GM19240 (cell line): ENCODE measurements around the gene PLCH2.

Experiments used
- DNase-seq: peaks from one replicate; pipeline ENCODE4 v3.0.0; 2011; ENCODE audit warnings: low spot score; ENCODE audit not compliant: insufficient read length

The PLCH2 gene

DNA sequence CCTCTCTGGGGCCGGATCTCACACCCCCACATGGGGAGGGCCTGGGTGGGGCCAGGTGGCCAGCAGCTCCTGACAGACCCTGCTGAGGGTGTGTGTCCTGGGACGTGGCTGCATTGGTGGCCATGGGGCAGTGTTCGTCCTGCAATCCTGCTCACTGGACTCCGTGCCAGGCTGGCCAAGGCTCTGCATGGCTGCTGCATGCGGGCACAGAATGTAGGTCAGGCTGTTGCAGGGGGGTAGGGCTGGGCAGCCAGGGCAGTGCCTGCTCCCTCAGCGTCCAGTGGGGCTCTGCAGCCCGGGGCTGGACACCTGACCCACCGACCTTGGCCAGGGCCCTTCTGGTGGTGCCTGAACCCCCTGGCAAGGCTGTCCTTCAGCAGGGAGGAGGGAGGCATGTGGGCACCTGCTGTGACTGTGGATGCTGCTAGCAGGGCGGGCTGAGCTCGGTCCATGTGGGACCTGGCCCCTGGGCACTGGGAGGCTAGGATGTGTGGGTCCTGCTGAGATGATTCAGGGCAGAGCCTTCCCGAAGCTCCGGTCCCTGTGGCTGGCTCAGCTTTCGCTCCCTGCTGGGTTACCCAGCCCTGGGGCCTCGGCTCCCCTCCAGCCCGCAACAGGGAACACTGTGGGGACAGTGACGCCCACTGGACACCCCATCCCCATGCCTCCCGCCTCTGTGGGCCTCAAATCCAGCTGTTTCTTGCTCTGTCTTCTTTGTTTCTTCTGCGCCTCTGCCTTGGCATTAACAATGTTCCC lies 14.9 kb upstream of the PLCH2 start:
- DNase-seq = no peak

DNA sequence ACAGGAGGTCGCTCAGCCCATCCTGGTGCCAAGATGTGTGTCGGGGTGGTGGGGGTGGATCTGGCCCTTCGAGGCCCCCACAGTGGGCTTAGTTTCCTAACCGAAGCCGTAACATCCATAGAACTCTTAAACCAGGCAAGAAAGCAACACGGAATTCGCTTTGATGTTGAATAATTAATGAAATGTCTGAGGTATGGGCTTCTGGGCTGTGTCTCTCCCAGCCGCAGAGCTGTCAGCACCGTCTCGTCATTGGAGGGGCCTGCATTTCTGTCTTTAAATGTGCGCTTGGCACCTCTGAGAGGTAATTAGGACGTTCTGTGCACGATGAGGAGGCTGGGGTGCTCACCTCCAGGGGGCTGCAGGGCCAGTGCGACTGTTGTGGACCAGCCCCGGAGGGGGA lies 13.3 kb upstream of the PLCH2 start:
- DNase-seq = no peak

DNA sequence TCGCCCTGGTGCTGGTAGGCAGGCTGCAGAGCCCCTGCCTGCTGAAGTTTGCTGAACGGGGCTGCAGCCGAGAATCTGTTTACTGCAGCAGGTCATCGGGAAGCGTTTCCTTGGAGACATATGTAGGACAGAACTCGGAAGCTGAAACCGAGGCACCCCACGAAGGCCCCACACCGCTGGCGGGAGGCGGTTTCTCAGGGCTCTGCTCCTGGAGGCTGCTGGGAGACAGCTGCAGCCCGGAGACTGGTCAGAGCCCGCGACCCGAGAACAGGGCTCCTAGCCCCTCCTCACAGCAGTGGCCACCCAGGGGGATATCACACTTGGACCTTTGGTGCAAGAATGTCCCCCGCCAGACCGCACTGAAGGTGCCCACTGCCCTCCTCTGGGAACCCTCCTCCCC lies 12.7 kb upstream of the PLCH2 start:
- DNase-seq = no peak

DNA sequence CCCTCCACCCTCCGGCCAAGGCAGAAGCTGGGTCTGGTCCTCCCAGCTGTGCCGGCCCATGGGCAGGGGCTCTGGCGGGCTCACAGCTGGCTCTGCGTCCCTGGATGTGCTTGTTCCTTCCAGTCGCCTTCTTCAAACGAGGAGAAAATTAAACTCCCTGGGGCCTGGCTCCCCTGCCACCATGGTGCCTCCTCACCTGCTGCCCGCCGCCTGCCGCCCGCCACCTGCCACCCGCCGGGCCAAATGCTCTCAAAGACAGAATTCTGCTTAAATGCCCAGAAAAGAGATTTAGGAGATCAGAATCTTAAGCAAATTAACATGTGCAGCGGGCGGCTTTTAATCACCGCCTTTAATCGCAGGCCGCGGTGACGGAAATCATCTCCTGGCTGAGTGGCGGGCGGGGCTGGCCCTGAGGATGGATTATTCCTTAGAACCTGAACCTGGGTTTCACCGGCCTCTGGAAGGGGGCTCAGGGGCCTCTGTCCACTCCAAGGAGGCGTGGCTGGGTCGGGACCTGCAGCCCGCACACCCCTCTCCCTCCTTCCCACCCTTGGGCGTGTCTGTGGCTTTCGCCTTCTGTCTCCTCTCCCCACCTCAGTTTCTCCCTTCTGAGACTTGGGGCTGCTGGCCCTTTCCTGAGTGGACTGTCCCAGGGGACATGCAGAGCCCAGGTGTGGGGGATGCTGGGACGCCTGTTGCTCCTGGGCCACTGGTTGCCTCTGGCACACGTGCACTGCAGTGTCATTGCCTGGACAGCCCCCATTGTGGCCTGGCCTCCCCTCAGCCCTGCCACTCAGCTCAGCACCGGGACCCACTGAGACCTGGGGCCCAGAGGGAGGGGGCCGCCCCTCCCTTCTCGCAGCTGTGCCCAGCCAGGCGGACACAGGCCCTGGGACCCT lies 10.5 kb upstream of the PLCH2 start:
- no peak for DNase-seq

DNA sequence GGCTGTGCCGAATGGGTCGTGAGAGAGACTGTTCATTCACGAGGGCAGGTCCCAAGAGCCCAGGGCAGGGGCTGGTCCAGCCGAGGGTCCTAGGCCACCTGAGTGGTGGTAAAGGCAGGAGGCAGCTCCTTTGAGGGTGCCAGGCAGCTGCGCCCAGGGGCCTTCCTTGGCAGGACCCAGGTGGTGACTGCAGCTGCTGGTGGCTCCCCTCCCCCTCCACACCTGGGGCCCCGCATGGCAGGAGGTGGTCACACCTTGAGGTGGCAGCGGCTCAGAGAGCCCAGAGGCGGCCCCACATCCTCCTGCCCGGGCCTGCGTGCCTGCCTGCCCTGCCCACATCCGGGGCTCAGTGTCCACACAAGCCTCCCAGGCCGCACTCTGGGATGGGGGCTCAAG lies 9.8 kb upstream of the PLCH2 start:
- DNase-seq = no peak

DNA sequence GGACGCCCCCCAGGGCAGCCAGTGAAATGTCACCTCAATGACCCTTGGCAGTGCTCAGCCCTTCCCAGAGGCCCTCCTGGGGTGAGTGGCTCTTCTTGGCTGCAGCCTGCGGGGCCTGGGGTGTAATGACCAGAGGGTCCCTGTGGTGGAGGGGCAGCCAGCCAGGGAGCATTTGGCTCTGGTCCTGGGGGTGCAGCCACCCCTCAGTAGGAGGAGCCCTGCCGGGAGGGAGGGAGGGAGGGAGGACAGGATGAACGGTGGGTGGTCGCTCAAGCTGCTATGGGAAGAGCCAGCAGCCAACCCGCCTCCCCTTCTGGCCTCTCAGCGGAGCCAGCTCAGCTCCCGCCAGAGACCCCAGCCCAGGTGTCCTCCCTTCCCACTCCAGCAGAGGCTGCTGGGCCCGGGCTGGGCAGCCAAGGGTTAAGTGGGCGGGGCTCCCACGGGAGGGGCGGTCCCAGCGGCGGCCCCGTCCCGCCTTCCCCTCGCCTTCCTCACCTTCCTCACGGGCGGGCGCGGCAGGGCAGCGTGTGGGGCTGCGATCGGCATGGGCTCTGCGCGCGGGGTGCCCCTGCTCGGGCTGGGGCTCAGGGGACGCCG lies 9.0 kb upstream of the PLCH2 start:
- DNase-seq = no peak

DNA sequence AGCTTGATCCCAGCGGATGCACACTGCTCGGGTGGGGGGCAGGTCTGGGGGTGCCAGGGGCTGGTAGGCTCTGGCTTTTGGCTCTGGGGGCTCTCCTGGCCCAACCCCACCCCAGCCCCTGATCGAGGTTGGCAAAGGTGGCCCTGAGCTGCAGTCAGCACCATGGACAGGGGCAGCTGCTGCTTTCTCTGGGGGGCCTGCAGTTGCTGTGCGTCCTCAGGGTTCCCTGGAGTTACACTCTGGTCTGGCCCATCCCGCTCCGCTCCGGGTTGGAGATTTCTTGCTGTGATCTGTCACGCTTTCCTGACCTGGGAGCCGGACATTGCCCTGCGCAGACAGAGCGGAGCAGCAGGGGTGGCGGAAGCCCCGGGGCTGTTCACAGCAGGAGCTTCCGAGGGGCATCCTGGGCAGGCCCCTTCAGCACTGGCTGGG lies 8.0 kb upstream of the PLCH2 start:
- no peak for DNase-seq

DNA sequence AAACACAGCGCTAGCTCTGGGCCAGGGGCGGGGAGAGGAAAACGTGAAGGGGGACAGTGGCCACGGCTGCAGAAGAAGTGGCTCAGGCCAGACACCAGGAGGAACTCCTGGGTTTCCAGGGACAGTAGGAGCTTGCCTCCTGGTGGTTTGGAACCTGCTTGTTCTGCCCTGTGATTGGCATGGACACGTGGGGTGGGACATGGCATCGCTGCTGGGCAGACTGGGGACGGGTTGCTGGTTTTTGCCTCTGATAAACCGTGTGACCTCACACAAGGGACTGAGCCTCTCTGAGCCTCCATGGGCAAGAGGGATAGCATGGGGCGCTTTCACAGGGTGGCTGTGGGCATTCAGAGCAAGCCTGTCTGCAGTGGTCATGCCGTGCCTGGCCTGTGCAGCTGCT lies 7.5 kb upstream of the PLCH2 start:
- DNase-seq = no peak

DNA sequence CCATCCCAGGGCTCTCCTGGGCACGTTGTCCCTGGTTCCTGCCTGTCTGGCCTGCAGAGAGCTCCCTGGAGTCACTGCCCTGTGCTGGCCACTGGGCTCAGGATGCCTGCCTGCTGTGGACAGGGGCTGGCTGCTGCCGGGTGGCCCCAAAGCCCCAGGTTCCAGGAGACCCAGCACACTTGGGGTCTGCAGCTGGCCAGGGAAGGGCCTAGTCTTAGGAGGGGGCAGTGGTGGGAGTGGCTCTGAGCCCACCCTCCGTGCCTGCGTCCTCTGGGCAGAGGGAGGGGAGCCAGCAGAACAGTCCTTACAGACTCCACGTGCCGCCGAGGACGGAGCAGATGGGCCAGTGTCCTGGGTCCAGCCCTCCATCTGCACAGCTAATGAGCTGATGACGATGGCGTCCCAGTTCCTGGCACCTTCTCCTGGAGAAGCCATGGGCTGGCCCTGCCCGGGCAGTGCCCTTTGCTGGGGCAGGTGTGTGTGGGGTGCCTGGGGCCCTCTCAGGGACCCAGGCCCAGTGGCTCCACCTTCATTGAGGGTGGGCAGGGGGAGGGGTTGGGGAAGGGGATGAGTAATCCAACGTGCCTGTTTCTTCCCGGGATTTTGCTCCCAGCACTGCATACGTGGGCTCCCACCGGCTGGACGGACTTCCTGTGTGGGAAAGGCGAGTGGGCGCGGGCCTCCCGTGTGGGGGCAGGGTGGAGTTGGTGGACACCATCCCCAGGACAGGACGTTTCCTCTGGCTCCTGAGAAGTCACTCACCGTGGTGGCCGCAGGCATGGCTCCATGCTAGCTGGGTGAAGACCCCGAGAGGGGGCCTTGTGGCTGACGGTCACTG lies 6.8 kb upstream of the PLCH2 start:
- no peak for DNase-seq

DNA sequence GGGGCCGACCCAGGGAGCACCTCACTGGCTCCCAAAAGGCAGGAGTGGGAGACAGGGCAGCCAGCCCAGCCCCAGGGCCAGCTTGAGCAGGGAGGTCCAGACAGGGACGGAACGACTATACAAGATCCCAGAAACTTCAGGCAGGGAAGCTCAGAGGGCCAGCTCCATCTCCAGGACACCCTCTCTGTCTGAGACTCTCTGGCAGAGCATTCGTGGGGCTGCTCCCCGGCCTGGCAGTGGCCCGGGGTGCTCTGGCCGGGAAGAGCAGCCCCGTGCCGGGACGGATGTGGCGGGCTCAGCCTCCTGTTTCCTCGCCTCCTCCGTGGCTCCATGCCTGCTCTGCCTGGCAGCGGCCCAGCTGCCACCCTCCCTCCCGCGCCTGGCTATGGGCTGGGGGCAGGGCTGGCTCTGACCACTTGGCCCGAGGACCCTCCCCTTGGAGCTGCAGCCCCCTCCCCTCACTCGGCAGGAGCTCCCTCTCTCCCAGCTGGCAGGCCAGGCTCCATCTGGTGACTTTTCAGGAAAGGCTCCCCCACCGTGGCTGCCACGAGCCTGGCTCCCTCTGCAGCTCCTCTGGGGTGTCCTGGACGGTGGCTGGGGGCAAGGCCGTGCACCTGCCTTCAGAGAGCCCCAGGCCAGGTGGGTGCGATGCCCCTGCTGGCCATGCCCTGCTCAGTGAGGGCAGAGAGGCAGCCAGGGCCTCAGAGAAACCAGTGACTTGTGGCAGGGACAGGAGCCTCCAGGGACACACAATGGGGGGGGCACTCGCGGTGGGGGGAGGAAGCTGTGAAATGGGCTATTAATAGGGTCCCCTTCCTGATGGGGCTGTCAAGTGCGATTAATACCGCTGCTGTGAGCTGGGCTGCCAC lies 5.6 kb upstream of the PLCH2 start:
- no peak for DNase-seq

DNA sequence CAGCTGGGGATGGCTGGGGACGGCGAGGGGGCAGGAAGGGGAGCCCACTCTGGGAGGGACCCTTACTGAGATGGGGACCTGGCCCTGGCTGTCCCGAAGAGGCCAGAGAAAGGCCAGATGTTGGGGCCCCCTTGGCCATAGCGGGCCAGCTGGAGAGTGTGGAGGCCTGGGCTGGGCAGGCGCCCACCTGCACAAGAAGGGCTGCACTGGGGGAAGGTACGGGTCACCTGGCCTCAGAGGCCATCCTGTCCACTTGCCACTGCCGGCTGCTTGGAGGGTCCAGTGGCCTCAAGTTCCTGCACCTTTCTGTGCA lies 5.0 kb upstream of the PLCH2 start:
- no peak for DNase-seq

DNA sequence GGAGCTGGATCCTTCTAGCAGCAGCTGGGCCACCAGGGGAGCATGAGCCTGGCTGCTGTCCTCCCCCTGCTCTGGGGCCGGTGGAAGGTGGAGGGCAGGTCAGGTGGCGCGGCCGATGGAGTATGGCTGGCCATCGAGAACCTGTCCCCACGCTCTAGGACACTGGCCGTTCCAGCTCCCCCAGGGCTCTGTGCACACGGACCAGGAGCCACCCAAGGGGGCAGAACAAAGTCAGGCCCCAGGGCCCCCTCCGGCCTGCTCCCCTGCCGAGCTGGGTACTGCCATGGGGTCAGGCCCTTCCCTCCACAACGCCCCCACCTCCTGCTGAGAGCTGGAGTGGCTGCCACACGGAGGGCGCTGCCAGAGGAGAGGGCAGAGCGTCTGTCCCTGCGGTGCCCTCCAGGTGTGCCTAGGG lies 4.5 kb upstream of the PLCH2 start:
- DNase-seq = no peak

DNA sequence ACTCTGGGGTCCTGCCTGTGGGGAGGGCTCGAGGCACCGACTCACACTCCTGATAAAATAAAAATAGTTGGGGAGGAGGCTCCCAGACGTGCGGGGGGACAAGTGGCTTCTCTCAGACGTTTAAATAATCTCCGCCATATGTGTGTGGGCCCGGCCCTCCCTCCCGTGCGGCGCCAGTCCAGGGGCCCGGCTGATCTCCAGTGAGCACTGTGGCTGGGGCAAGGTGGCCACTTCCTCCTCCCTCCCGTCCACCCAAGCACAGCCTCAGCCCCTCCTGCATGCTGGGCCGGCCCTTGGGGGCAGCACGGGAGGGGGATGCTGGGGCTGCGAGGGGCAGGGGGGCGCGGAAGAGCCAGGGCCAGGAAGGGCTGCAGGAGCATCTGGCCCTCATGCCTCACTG lies 4.0 kb upstream of the PLCH2 start:
- no peak for DNase-seq

DNA sequence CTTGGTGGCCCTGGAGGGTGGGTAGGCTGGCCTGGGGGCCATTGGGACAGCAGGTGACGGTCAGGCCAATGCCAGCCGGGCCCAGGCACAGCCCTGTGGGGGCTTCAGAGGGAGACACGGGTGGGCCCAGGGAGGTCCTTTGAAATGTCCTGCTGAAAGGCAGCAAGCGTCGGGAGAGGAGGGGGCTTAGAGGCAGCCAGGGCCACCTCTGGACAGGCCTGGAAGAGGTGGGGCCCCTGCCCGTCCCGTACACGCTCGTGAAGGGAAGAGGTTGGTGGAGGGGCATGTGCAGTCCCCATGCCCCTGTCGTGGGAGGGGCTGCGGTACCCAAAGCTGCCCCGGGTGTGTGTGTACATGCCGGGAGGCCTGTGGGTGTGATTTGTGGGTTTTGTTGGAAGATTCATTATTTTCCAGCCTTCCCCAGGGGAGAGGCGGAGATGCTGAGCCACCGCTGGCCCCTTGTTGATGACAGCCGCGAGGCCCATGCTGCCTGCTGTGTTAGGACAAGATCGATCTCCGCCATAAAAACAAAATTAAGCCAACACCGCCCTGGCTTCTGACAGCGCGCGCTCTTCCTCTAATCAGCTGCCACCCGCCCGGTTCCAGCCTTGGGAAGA lies 3.4 kb upstream of the PLCH2 start:
- DNase-seq = no peak

DNA sequence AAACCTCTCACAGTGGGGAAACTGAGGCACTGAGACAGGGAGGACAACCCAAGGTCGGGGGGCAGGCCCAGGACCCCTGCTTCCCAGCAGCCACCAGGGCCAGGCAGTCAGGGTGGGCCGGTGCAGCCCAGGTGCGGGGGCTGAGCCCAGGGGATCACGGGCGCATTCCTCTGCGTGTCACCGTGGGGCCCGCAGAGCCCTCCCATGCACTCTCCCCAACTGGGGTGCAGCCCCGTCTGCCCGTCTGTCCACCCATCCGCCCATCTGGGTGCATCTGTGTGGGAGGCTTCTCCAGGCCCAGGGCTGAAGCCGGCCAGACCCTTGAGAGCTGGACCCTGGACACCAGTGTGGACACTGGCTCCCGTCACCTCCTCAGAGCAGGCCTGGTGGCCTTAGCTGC lies 2.9 kb upstream of the PLCH2 start:
- DNase-seq = no peak

DNA sequence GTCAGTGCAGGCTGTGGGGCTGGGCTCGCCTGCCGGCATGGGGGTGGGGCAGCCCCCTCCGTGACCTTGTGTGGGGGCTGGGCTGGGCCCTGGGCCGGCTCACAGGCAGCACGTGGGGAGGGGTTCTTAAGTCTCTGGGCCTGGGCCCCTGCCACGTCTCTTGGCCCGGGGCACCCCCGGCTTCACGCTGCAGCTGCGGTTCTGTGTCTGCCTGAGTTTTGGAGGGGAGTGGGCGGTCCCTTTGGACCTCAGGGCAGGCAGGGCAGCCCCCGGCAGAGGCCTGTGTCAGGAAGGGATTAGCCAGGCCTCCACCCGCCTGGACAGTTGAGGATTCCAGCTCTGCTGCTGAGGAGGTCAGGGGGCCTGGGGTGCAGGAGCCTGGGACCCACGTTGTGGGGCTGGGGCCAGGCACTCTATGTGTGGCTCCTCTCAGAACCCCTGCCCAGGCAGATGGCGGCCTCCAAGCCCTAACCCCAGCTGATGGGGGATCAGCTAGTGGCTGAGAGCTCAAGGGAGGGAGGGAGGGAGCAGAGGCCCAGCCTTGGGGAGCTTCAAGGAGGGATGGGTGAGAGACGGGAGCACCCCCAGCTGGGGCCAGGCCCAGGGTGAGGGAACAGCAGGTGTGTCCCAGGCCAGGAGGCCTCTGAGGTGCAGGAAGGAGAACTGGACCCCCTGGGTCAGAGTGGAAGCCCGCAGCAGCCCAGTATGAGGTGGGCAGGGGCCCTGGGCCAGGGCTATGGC lies 1.8 kb upstream of the PLCH2 start:
- no peak for DNase-seq

DNA sequence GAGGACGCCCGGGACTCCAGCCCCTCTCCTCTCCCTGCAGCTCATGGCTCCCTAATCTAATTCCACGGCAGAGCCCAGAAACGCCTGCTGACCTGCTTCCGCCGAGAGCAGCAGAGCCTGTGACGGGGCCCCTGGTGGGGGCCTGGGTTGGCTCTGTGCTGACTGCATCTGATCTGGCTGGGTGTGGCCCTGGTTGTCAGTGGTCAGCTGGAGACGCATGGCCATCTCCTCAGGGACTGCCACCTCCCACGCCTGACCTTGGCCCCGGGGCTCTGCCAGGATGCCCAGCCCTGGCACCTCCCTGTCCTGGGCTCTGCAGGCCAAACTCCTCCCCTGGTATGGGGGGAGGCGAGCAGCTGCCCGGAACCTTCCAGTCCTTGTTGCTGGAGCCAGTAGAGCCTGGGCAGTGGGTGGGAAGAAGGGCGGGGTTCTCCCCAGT lies 1.1 kb upstream of the PLCH2 start:
- no peak for DNase-seq

DNA sequence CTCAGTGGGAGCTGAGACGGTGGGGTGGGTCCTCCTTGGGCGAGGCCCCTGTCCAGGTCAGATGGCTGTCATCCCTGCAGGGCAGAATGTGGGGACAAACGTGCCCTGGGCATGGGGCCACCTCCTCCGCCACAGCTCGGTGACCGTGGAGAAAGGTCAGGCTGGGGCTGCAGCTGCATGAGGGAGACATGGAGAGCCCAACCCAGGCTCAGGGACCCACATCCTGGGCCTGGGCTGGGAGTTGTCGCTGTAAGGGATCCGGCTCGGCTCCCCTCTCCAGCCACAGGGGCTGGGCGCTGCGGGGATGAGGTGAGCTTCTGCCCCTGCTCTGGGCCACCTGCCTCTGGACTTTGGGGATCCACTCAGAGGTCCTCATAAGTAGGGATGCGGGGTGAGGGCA lies 518 bp upstream of the PLCH2 start:
- DNase-seq = no peak

DNA sequence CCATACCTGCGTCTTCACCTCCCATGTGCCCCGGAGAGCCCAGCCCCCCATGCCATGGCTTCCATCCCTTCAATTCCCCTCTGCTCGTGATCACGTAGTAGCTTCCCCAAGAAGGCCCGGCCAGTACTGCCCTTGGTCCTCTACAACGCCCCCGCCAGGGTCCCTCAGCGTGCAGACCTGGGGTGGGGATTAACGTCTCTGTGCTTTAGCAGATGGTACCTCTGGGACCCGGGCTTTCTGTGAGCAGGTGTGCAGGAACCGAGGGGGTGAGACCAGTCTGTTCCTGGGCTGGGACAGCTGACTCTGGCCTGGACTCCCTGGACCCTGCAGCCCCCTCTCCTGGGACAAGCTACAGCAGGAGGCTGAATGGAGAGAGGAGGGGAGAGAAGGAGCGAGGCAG lies 1.2 kb downstream of the PLCH2 start:
- DNase-seq = no peak
